IPS-18a (cell line): ENCODE measurements around the gene NDUFA12.

Experiments used
- H3K27ac ChIP-seq: one replicate; pipeline ENCODE4 v1.5.1; 2013; ENCODE audit warnings: low read length
- H3K27me3 ChIP-seq: one replicate; pipeline ENCODE4 v1.6.1; 2013; ENCODE audit warnings: mild to moderate bottlenecking, low read length; ENCODE audit not compliant: control insufficient read depth, insufficient read depth
- H3K36me3 ChIP-seq: one replicate; pipeline ENCODE4 v1.6.1; 2013; ENCODE audit warnings: low read depth, low read length; ENCODE audit not compliant: control insufficient read depth
- H3K4me1 ChIP-seq: one replicate; pipeline ENCODE4 v1.6.1; 2013; ENCODE audit warnings: low read depth, low read length; ENCODE audit not compliant: control insufficient read depth
- H3K4me3 ChIP-seq: one replicate; pipeline ENCODE4 v1.5.1; 2013; ENCODE audit warnings: low read length
- H3K9ac ChIP-seq: one replicate; pipeline ENCODE4 v1.6.1; 2013; ENCODE audit warnings: mild to moderate bottlenecking, low read length, moderate library complexity
- H3K9me3 ChIP-seq: one replicate; pipeline ENCODE4 v1.6.1; 2013; ENCODE audit warnings: low read depth, low read length; ENCODE audit not compliant: control insufficient read depth

The NDUFA12 gene

DNA sequence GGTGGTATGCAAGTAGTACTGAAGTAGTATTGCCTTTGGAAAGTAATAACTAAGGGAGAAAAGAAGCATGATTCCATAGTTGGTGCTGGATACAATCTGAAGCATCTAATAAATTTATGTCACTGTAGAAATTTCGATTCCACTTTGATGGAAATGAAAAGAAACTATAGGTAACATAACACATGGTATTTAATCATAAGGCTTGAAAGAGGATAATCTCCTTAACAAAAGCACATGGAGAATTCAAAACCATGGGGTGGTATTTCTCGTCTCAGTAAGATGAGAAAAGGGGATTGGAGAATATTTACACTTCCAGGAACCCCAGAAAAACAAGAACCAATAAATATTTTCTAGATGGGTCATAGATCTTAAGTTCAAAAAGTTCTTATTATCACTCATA, 72.7 kb downstream of the NDUFA12 start:
- Histone ChIP-seq H3K27me3 (no peaks in the 10 kb centered on the region), H3K4me3 (no peak overlapping the region), H3K9ac (no peak overlapping the region), H3K9me3 (no peaks in the 10 kb centered on the region), H3K36me3 (no peaks in the 10 kb centered on the region), H3K27ac (no peak overlapping the region), H3K4me1 (no peaks in the 10 kb centered on the region)

DNA sequence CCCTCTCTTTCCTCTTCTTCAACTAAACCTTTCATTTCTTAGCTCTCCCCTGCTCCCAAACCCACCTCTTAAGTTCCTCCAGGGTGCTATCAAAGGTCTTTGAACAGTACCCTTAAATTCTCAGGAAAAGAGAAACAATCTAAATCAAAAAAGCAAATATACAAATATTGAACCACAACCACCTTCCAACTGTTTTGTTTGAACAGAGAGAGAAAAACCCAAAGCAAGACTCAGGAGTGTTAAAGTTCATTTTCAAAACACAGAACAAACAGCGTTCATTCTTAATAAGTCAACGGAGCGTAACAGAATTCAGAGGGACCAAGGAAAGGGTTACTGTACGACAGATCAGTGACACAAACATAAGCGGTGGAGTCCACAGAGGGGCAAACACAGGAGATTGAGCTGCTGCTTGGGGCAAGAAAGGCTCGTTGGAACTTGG, 73.3 kb downstream of the NDUFA12 start:
- no peaks in the 10 kb centered on the region for H3K36me3 ChIP-seq
- H3K27ac ChIP-seq: no peak overlapping the region
- no peak overlapping the region for H3K4me3 ChIP-seq
- no peak overlapping the region for H3K9ac ChIP-seq
- H3K4me1 ChIP-seq: no peaks in the 10 kb centered on the region
- no peaks in the 10 kb centered on the region for H3K27me3 ChIP-seq
- H3K9me3 ChIP-seq: no peaks in the 10 kb centered on the region

DNA sequence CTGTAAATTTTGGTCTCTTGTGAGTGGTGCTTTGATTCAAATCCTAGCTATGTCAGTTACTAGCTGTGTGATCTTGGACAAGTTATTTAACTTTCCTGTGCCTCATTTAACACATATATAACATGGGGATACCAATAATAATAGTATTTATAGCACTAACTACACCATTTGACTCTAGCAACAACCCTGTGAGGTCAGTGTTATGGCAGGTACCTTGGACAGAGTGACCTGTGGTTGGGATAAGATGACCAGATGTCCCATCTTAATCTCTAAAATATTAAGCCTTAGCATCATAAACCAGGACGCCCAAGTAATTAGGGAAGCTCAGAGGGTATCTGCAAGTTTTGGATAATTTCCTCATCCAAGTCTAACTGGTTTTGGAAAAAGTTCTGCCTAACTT, 73.7 kb downstream of the NDUFA12 start:
- Histone ChIP-seq H3K4me3 (no peak overlapping the region), H3K27me3 (no peaks in the 10 kb centered on the region), H3K9ac (no peak overlapping the region), H3K27ac (no peak overlapping the region), H3K36me3 (no peaks in the 10 kb centered on the region), H3K4me1 (no peaks in the 10 kb centered on the region), H3K9me3 (no peaks in the 10 kb centered on the region)

DNA sequence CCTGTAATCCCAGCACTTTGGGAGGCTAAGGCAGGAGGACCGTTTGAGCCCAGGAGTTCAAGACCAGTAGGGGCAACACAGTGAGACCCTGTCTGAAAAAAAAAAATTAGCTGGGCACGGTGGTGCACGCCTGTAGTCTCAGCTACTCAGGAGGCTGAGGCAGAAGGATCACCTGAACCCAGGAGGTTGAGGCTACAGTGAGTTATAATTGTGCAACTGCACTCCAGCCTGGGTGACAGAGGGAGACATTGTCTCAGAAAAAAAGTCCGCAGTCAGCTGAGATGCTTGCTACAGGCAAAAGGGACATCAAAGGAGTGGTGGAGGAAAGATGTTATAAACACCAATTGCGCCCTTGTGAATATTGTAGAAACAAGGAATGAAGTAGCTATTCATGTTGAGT, 77.8 kb downstream of the NDUFA12 start:
- Histone ChIP-seq H3K27ac (no peak overlapping the region), H3K4me1 (peaks cover 4% of the 10 kb centered on the region), H3K9ac (no peak overlapping the region), H3K36me3 (no peaks in the 10 kb centered on the region), H3K9me3 (no peaks in the 10 kb centered on the region), H3K4me3 (no peak overlapping the region), H3K27me3 (no peaks in the 10 kb centered on the region)

DNA sequence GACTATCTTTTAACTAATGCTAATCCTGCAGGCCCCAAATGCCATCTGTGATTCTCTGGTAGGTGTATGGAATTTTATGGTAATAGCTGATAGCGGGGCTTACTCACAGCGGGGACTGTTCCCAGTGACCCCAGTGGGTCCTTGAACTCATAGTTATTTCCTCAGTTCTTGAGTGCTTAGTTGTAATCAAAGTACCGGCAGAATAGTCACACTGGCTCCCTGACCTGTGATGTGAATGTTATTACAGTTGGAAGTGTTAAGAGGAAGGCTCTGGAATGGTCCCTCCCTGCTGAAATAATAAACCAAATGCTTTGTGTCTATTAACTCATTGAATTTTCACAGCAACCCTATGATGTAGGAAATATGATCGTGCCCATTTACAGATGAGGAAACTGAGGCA, 78.3 kb downstream of the NDUFA12 start:
- no peaks in the 10 kb centered on the region for H3K36me3 ChIP-seq
- no peaks in the 10 kb centered on the region for H3K27me3 ChIP-seq
- peaks cover 4% of the 10 kb centered on the region for H3K4me1 ChIP-seq
- H3K27ac ChIP-seq: no peak overlapping the region
- no peaks in the 10 kb centered on the region for H3K9me3 ChIP-seq
- H3K4me3 ChIP-seq: no peak overlapping the region
- no peak overlapping the region for H3K9ac ChIP-seq

DNA sequence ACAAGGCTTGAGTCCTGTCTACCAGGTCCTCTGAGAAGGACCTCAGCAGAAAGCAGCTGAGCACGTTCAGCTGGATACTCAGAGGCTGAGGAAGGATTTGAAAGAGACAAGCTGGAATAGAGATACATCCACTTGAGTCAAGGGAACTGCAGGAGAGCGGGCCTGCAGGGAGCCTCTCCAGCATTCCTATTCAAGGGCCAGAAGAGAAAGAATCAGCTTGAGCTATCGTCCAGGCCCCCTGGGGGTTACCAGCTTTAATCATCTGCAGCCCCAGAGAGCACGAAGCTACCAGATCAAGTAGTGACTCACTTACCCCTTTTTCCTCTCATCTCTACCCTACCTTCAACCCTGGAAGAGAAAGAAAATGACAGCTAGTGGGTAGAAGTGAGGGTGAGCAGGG, 80.9 kb downstream of the NDUFA12 start:
- H3K9me3 ChIP-seq: no peaks in the 10 kb centered on the region
- no peaks in the 10 kb centered on the region for H3K36me3 ChIP-seq
- no peaks in the 10 kb centered on the region for H3K27me3 ChIP-seq
- no peak overlapping the region for H3K9ac ChIP-seq
- H3K4me1 ChIP-seq: peaks cover 4% of the 10 kb centered on the region
- no peak overlapping the region for H3K4me3 ChIP-seq
- no peak overlapping the region for H3K27ac ChIP-seq
